HuH-7 (cell line): Measurements from ENCODE around the gene LDLRAD4.

ENCODE experiments used
- DNase-seq: peaks from one replicate; pipeline ENCODE4 v3.0.0; 2011; ENCODE audit warnings: low spot score

LDLRAD4 gene

DNA sequence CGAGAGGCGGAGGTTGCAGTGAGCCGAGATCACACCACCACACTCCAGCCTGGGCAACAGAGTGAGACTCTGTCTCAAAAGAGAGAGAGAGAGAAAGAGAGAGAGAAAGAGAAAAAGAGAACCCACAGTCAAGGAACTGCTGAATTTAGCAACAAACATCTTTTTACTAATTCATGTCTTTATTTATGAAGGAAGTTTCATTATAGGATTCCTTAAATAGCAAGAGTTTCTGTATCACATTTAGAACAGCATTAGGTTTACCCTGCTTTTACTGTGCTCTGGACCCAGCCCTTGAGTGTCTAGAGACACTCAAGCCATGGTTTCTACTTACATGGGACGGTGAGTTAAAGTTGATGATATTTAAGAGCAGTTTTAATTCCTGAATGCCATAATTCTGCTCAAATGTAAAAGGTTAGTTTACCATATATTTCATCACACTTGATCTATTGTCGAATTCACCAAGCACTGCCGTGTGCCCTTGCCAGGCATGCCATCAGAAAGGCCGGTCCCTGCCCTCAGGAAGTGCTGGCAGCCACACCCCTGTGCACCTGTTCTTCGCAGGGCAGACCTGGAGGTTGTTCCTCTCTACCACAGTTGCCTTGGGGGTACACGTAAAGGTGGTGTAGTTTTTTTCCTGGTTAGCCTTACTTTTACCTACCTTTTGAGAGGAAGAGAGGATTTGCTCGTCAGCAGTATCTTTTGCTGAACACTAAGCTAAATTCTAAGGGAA is 153.3 kb downstream of the LDLRAD4 start:
- no peak for DNase-seq

GRCh38 chr18:13372531-13372951 is 154.0 kb downstream of the LDLRAD4 start:
- DNase-seq, result no peak

- DNase-seq, result no peak
These were observed 155.5 kb downstream of the LDLRAD4 start for GRCh38 chr18:13374096-13374467.

GRCh38 chr18:13374468-13375301 is 156.1 kb downstream of the LDLRAD4 start:
- DNase-seq, result no peak

DNA sequence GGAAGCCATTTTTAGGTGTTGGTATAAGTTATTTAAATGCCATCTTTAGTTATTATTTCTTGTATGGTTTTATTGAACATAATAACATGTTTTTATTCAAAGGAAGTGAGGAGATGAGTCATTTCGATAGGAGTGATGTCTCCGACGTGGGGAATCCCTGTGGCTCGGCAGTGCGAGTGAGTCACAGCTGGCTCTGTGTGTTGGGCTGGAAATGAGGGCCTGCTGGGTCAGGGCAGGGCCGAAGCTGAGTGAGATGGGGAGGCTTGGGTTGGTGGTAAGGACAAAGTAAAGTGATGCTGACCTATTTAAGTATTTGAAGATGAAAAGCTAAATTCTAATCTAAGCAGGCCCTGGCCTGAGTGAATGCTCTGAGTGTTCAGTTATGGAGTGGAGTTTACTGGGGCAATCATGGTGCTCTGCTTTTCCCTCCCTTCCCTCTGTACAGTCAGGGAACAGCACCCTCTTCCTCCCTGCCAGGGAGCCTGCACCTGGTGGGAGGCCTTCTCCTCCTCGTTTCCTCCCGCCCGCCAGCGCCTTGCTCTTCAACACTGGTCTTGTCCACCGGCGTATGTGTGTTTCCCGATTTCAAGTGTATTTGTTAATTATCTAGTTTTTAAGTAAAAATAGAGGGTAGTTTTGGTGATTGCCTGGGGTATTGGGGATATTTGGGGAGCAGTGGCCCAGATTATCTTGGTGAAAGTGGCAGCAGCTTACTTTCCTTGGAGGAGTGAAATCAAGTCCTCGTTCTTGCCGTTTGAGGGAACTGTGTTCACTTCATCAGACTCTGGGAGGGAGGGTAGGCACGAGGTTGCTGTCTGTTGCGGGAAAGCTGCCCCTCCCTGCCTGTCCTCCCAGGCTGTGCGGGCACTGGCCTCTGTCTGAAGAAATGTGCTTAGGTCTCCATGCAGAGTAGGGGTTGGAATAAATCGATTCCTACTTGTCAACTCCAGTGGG is 157.0 kb downstream of the LDLRAD4 start:
- no peak for DNase-seq

DNA sequence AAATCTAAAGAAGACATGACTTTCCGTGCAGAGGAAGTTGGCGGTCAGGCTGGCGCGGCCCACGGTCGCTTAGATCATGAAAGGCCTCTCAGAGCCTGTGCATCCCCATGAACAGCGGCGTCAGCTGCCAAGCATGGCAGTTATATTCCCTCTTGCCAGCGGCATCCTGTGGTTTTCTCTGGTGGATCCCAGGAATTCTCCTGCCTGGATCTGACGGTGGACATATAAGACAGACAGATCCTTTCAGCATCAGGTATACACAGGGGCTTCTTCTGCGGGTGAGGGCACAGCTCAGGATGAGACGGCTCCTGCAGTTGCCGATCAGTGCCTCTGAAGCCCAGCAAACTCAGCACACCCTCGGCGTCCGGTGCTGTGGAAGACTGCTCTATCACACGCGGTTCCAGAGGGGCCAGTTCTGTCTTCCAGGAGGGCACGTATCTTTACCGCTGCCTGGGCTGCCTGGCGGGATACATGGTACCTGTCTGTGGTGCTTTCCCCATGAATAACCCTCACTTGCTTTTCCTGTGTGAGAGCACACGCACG is 157.8 kb downstream of the LDLRAD4 start:
- no peak for DNase-seq

- DNase-seq, result no peak
These were observed 158.3 kb downstream of the LDLRAD4 start for GRCh38 chr18:13376841-13377351.

- no peak for DNase-seq
These were observed 158.9 kb downstream of the LDLRAD4 start for GRCh38 chr18:13377496-13377895.

DNA sequence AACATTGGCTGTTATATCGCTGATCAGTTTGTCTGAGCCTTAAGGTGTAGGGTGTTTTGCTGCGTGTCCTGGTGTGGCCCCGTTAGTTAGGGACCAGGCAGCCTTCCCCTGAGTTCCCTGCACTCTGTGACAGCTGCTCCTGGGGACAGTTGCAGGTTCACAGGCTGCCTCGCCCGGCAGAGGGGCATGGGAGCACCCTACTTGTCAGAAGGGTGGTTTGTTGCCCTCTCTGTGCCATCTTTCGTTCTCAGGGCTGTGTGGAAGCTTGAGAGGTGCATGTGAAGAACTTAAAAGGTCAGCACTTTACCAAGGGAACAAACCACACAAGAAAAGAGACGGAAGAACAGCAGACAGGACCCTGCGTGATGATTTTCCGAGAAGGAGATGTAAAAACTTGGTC is 159.6 kb downstream of the LDLRAD4 start:
- no peak for DNase-seq

DNA sequence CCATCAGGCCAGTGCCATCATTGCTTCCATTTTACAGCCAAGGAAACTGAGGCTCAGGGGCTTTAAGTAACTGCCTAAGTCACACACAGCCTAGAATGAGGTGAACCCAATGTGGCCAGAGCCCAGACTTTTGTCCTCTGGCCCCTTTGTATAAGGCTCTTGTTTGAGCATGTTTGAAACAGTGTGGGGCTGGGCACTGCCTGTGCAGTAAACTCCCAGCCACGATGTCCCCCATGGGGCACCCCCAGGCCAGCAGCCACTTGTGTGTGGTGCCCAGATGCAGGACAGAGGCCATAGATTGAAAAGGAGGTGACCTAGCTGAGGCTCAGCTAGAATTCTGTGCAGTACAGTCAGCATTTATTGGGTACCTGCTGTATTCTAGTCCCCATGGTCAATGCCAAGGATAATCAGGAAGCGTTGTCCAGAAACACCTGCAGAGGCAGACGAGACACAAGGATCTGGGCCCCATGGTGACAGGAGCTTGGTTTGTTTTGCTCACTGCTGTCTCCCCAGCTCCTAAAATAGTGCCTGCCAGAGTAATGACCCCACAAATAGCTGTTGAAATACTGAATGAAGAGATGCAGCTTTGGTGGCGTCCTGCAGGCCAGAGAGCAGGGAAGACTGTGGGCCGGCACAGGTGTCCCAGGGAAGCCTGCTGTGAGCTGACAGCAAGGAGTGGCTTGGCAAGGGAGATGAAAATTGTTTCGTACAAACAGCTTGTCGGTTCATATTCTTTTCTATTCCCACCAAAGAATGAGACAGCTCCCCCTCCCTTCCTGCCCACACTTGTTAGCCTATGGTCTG is 160.7 kb downstream of the LDLRAD4 start:
- no peak for DNase-seq

DNA sequence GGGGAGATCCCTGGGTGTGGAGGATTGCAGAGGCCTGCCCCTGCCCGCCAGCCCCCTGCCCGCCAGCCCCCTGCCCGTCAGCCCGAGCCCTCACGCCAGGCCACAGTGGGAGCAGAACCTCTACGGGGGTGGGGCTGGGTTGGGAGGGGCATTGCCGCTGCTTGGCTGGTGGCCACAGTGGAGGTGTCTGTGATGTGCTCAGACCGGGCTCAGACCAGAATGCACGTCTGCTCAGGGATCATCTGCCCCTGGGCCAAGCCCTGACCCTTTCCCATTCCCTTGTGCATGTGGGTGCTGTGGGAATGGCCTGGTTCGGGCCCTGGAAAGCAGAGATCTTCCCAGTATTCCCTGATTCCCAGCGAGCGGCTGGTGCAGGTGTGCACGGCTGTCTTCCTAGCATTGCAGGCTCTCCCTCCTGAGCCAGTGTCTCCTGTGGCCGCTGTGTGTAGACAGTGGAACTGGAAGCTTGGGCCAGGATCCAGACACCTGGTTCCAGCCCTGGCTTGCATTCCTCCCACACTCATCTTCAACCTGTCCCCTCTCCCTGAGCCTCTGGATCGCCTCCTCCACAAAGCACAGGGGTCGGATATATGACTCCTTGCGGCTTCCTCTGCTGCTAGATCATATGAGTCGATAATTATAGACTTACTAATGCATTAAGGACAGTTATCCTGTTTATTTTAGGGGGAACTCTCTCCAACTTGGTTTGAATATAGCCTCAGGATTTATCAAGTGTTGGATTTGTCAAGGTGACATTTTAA is 161.6 kb downstream of the LDLRAD4 start:
- no peak for DNase-seq

DNA sequence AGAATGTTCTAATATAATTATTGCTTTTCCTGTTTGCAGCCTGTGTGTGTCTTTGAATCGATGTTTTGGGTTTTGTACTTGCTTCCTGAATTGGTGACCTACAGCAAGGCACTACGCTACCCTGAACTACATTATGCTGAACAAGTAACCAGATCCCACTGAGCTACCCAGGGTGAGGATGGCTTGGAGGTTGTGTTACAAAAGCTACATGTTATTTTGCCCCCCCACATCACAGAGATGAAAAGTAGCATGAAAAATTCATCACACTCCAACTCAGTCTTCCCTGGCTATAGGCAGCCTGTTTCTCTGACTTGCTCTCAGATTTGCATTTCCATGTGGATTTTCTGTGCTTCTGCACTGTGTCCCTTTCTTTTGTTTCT is 162.1 kb downstream of the LDLRAD4 start:
- no peak for DNase-seq

GRCh38 chr18:13381331-13381730 is 162.8 kb downstream of the LDLRAD4 start:
- DNase-seq, result no peak

- no peak for DNase-seq
These were observed 163.4 kb downstream of the LDLRAD4 start for GRCh38 chr18:13381944-13382365.

DNA sequence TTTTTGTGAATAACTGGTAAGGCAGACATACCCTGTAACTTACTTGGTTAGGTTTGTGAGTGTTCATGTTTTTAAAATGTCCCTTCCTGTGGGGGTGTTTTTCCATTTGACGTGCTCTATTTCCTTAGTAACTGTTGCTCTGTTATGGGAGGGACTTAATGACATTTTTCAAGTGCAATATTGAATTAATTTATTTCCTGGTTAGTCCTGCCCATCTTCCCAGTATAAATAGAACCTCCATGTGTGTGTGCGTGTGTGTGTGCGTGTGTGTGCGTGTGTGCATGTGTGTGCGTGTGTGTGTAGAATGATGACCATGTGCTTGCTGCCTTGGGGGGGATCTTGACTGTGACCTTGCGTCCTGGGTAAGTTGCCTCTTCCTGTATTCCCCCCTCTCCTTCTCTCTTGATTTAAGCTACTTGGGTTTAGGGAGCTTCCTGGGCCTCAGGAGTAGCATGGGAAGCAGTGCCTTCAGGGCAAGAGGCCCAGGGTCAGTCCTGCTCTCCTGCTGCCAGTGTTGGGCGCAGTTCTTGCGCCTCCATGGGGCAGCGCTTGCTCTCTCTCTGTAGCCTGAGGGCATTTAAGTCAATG is 163.9 kb downstream of the LDLRAD4 start:
- DNase-seq, result no peak

DNA sequence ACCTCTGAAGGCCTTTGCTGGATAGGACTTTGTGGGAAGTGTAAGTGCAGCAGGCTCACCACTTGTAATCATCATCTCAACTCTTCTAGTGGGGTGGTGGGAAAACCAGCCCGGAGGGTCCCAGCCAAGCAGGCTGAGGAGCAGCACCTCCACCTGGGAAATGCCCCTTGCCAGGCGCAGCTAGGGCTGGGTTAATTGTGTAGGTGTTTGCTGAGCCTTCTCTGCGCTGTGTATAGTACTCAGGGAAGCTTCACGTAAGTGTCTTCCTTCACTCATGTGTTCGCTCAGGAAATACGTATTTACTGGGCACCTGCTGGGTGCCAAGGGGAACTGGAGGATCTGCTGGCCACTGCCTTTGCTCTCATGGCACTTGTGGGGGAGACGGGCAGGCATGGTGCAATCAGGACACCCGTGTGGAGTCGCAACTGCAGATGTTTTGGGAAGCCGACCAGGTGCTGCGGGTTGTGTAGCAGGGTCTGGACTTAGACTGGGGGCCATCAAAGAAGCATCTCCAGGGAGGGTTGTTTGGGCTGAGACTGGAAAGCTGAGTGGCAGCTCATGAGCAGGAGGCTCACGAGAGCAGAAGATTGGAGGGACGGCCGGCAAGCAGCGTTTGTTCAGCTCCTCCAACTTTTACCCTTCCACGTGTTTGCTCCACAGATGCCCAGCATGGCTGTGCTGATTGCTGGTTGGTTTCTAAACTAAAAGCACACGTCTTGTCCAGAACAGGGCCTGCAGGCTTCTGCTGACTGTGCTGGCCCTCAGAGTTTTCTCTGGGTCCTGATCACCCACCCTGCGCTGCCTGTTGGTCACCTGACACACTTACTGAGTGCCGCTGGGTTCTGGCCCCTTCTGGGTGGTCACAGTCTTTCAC is 164.6 kb downstream of the LDLRAD4 start:
- no peak for DNase-seq

DNA sequence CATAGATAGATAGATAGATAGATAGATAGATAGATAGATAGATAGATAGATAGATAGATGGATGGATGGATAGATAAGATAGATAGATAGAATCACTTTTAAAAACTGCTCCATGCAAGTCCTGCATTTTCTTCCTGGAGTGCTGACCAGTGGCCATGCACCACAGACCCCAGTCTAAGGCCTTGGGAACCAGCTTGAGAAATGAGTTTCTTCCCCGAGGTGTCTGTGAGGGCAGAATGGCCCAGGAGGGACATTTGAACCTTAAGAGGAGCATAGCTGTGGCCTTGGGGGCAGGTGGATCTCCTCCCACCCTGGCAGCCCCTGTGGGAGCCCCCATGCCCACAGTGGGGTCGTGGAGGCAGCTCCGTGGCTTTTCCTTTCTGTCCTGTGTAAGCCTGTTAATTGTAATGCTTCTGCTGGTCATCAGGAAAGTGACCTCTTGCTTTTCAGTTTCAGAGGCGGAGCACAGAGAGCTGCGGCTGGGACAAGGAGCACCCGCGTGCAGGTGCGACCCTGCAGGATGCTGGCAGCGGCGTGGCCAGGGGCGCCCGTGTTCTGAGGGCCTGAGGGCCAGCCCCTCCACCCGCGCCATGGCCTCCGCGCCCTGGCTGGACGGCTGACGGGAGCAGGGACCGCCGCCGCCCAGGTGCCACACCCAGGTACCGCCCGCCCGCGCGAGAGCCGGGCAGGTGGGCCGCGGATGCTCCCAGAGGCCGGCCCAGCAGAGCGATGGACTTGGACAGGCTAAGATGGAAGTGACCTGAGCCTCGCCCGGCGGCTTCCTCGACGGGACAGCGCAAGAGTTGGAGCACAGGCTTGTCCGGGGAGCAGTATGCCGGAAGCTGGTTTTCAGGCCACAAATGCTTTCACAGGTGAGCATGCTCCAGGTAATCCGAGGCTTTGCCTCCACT is 168.6 kb downstream of the LDLRAD4 start:
- DNase-seq, result no peak
